ENCODE data around the gene PGRMC2. TPM values are rescaled to one million over a fixed set of nuclear protein-coding genes. Genes with fewer than 3 reads are reported as not detected.
A peak's percentile ranks its signal among the peaks of the same experiment; 100 is the strongest.

The PGRMC2 gene
- total RNA-seq, 4 donors from 2014 or later, result 8.3 to 26.7 (median 13.0) TPM

- DNase-seq (peak in 1 of 2 donors; percentile 25), ATAC-seq (peak; percentile 33 to 55)
Observed at GRCh38 chr4:128310266-128310697, 22.7 kb upstream of the PGRMC2 start.

GRCh38 chr4:128309585-128309984 is 22.0 kb upstream of the PGRMC2 start:
- no peak overlapping the region for H3K4me3 ChIP-seq
- no peaks in the 10 kb centered on the region for H3K9me3 ChIP-seq
- no peak for DNase-seq
- in situ Hi-C loops (cut with MboI; ENCODE audit: low sequenced_read_pairs in 4 of 4), result no loop called here
- no peak for TF ChIP-seq CTCF (IDR thresholded peaks at IDR 0.05 in 4 of 5, conservative IDR thresholded peaks at IDR 0.05 in 1 of 5)
- TF ChIP-seq POLR2A (IDR thresholded peaks at IDR 0.05), result no peak
- intact Hi-C loops (cut with DNase I; ENCODE audit: low total_unique reads), result loop anchor here (5.0 kb wide), 1 partner anchor 38 kb away; no protein-coding TSS in a partner anchor
- peaks cover 9% of the 10 kb centered on the region in 2 donors for H3K4me1 ChIP-seq
- H3K27me3 ChIP-seq, result no peaks in the 10 kb centered on the region
- ATAC-seq, result no peak
- H3K36me3 ChIP-seq, result no peaks in the 10 kb centered on the region
- peak overlapping the region in 1 of 4 donors; percentile 42 for H3K27ac ChIP-seq

More at GRCh38 chr4:128310266-128310697, 22.7 kb upstream of the PGRMC2 start:
- Histone ChIP-seq H3K36me3 (no peaks in the 10 kb centered on the region), H3K4me3 (no peak overlapping the region), H3K27ac (peak overlapping the region in 1 of 4 donors; percentile 42), H3K9me3 (no peaks in the 10 kb centered on the region), H3K27me3 (no peaks in the 10 kb centered on the region), H3K4me1 (peaks cover 9% of the 10 kb centered on the region in 2 donors)
- no peak for TF ChIP-seq POLR2A (IDR thresholded peaks at IDR 0.05)
- TF ChIP-seq CTCF (IDR thresholded peaks at IDR 0.05 in 4 of 5, conservative IDR thresholded peaks at IDR 0.05 in 1 of 5), result peak in 4 of 5 experiments; percentile 9 to 42 (median 38)
- in situ Hi-C loops (cut with MboI; ENCODE audit: low sequenced_read_pairs in 4 of 4) (no loop called here), intact Hi-C loops (cut with DNase I; ENCODE audit: low total_unique reads) (no loop called here)

- ATAC-seq (no peak), DNase-seq (no peak)
- Histone ChIP-seq H3K4me1 (peaks cover 9% of the 10 kb centered on the region in 2 donors), H3K27me3 (no peaks in the 10 kb centered on the region), H3K36me3 (no peaks in the 10 kb centered on the region), H3K4me3 (no peak overlapping the region), H3K9me3 (no peaks in the 10 kb centered on the region), H3K27ac (no peak overlapping the region)
- in situ Hi-C loops (cut with MboI; ENCODE audit: low sequenced_read_pairs in 4 of 4), result no loop called here
- intact Hi-C loops (cut with DNase I; ENCODE audit: low total_unique reads), result loop anchor here (5.0 kb wide), 1 partner anchor 38 kb away; no protein-coding TSS in a partner anchor
- TF ChIP-seq CTCF (IDR thresholded peaks at IDR 0.05 in 4 of 5, conservative IDR thresholded peaks at IDR 0.05 in 1 of 5), result no peak
- no peak for TF ChIP-seq POLR2A (IDR thresholded peaks at IDR 0.05)
Observed at GRCh38 chr4:128308986-128309385, 21.4 kb upstream of the PGRMC2 start.

- TF ChIP-seq CTCF (IDR thresholded peaks at IDR 0.05 in 4 of 5, conservative IDR thresholded peaks at IDR 0.05 in 1 of 5) (no peak), POLR2A (IDR thresholded peaks at IDR 0.05) (no peak)
- in situ Hi-C loops (cut with MboI; ENCODE audit: low sequenced_read_pairs in 4 of 4) (no loop called here), intact Hi-C loops (cut with DNase I; ENCODE audit: low total_unique reads) (loop anchor here (5.0 kb wide), 1 partner anchor 40 kb away; no protein-coding TSS in a partner anchor)
- ATAC-seq (no peak), DNase-seq (no peak)
- H3K4me3 ChIP-seq, result no peak overlapping the region
- H3K27me3 ChIP-seq, result no peaks in the 10 kb centered on the region
- no peaks in the 10 kb centered on the region for H3K36me3 ChIP-seq
- H3K27ac ChIP-seq, result no peak overlapping the region
- H3K4me1 ChIP-seq, result peaks cover 9% of the 10 kb centered on the region in 2 donors
- no peaks in the 10 kb centered on the region for H3K9me3 ChIP-seq
Observed at GRCh38 chr4:128307123-128307571, 19.5 kb upstream of the PGRMC2 start.

Measured in gastrocnemius medialis (tissue), 4 donors.